GM21825 (cell line): ENCODE results near the gene MRPS21.

Experiments used
- ATAC-seq: cut with Tn5 transposase; IDR thresholded peaks from one replicate; pipeline ENCODE4 v1.9.1; 2021; ENCODE audit warnings: mild to moderate bottlenecking, moderate library complexity; ENCODE audit not compliant: unreplicated experiment

MRPS21 gene

DNA sequence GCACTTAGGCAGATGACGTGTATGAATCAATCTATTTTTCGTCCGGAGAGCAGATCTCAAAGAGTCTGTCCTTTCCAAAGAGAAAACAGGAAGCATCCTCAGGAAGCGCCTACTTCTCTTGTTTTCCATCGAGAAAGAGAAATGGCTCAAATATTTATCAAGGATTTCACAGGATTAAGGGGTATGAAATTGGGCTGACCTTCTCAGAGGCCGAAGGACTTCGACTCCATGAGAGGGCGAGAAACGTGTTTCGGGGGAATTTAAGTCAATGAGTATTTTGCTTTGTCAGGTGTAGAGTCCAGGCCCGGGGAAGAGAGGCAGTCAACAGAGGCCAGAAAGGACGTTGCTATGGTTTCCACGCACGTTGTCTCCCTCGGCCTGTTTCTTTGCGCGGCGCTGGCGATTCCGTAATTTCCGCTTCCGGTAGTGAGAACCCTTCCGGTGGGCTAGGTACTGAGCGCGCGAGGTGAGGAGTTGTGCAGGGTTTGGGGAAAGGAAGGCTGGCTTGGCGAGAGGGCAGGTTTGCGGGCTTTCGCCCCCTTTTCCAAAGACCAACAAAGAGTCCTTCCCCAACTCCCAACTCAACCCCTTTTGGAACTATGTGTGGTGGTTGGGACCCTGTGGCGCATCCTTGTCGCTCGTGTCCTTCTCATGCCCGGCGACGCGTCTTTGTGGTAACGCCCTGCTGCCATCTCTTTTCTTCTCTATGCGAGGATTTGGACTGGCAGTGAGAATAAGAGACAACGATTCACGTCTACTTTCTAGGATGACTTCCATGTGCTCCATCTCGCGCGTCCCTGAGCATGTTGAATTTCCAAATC lies at the start of gene MRPS21:
Gene MRPS21 (plus strand): TSS at position 429 of the 821 bp plus-strand sequence. CDS start 506 bp downstream, outside the sequence.
- peak; percentile 94 for ATAC-seq

DNA sequence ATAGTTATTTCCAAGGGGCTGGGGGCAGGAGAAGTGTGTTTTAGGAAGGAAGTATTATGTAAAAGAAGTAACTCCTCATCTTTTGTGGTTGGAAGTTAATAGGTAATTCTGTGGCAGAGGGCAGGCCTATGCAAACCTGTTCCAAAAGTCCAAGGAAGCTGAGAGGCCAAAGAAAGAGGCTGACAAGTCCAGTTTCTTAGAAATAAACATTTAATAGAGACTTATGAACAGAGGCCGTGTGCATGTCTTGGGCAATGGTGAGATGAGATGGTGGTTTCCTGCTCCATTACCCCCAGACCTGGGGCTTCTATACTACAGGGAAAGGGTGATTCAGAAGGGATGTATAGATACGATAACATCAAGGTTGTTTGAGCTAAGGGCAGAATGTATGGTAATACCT lies 43.7 kb upstream of the MRPS21 start:
- no peak for ATAC-seq

DNA sequence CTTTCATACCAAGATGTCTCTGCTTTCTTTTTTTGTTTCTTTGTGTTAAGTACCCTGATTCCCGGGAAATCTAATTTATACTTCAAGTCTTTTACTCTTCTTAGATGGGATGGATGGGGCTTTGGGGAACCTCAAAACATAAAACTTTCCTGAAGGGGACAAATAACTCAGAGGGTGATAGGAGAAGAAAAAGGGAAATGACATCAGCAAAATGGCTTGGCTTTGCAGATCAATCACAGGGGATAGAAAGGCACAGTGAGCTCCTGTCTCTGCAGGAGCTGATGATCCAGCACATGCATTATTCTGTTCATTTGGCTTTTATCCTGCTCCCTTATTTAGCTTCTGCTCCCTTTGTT lies 37.5 kb upstream of the MRPS21 start:
- no peak for ATAC-seq

DNA sequence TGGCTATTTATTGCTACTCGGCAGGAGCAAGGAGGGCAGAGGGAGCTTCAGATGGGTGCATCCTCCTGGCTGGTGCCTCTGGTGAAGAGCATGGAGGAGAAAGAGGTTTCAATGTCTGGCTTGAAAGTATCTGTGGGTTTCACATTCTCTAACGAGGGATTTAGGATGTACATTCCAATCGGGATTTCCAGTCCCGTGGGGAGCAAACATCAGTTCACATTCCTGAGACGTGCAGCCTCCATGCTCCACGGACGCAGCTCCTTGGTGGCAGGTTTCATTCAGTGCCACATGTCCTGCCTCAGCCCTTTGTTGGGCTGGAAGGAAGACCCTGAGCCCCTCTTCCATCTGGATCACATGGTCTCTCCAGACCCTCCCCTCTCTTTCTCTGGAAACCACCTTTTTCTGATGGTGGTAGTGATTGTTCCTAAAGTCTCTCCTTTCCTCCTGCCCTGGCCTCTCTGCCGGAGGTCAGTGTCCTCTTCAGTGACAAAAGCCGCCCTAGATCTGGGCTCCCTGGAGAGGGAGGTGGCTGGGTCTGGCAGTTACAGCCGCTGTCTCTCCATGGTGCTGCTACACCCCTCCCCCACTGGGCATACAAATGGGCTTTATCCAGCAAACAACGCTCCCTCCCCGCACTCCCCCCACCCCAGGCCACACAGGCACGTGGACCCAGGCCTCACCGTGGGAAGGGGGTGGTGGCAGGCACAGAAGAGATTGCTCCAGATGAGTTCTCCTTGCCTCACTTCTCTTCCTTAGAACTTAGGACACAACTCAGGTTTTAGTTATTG lies 36.9 kb upstream of the MRPS21 start:
- no peak for ATAC-seq

DNA sequence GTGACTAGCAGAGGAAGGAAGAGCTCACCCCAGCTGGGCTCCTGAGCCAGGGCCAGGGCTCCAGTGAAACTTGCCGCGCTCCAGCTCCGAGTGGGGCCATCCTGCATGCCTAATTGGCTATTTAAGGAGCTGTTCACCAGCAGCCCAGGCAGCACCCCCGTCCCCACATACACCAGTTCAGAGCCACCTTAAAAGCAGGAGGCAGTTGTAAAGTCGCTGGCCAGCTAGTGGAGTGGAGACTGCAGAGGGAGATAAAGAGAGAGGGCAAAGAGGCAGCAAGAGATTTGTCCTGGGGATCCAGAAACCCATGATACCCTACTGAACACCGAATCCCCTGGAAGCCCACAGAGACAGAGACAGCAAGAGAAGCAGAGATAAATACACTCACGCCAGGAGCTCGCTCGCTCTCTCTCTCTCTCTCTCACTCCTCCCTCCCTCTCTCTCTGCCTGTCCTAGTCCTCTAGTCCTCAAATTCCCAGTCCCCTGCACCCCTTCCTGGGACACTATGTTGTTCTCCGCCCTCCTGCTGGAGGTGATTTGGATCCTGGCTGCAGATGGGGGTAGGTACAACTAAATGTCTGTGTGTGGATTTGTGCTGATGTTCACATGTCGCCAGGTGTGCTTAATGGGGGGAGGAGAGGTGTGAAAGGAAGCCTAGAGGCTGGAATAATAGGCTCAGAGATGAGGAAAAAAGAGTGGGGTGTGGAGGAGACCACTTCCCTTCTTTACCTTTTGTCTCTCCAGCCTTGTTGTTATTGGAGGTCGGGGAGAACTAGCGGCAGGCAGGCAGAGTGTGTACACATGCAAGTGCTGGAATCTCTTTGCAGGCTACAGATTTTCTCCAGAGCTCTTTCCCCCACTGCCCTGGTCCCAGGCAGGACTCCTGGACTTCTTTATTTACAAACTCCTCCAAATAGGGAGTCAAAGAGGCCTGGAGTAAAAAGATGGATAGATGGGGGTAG lies 35.8 kb upstream of the MRPS21 start, which contains the start of gene CA14:
Gene CA14 (plus strand): TSS at position 151 of the 962 bp plus-strand sequence. CDS start 355 bp downstream, at position 506.
- no peak for ATAC-seq

DNA sequence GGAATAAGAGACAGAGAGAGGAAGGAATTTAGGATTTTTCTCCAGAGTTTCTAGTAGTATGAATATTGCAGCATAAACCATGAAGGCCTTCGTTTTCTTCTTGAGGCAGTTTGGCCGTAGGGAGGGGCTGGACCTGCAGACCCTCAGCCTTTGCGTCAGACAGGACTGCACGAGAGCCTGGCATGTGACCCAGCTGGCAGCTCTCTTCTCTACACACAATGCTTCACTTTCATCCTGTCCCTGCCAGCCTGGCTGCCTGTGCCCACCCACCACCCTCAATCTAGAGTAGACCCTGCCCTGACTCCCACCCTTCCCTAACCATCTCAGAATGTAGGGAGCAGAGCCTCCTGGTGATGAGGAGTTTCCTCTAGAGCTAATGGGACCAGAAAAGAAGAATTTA lies 34.4 kb upstream of the MRPS21 start:
- no peak for ATAC-seq

DNA sequence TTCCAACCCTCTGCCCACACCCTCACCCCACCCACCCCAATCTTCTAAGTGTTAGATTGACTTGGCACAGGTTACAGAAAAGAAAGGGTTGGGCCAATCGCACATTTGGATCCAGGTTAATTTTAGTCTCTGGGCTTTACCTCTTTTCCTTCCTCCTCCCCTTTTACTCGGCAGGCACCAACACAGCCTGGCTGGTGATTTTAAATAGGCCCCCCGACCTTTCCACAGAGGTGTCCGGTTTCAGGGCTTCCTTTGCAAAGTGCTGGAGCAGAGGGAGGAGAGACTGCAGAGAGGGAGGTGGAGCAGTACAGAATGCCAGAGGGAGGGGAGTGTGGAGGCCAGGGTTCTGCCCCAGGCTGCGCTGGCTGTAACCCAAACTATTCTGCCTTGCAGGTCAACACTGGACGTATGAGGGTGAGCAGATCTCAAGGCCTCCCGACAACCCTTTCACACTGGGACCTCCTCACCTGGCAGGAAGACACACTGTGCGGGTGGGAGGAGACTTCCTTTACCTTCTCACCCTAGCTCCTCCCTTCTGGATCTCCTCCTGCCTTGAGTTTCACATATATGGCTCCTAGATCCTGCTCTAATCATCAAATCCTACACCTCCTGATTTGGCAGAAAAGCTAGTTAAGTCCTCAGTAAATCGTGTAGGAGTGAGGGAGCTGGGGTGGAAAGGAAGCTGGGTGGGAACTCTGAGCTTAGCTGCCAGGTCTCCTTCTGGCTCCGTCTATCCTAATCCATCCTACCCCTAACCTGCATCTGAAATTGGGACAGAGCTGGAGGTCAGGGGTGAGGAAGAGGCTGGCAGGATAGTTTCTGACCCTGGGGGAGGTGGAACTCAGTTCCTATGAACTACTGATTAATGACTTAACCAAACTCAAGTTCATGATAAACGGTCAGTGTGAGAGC lies 33.6 kb upstream of the MRPS21 start:
- ATAC-seq: no peak

DNA sequence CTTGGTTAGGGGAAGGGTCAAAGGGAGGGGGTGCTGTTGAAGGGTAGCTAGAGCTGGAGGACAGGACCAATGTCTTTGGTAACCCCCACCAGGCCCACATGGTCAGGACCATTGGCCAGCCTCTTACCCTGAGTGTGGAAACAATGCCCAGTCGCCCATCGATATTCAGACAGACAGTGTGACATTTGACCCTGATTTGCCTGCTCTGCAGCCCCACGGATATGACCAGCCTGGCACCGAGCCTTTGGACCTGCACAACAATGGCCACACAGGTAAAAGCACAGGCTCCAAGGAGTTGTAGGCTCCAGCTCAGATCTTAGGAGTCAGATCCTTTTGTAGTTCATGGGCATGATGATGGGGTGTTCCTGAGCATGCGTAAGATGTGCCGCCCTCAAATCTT lies 32.3 kb upstream of the MRPS21 start:
- no peak for ATAC-seq

DNA sequence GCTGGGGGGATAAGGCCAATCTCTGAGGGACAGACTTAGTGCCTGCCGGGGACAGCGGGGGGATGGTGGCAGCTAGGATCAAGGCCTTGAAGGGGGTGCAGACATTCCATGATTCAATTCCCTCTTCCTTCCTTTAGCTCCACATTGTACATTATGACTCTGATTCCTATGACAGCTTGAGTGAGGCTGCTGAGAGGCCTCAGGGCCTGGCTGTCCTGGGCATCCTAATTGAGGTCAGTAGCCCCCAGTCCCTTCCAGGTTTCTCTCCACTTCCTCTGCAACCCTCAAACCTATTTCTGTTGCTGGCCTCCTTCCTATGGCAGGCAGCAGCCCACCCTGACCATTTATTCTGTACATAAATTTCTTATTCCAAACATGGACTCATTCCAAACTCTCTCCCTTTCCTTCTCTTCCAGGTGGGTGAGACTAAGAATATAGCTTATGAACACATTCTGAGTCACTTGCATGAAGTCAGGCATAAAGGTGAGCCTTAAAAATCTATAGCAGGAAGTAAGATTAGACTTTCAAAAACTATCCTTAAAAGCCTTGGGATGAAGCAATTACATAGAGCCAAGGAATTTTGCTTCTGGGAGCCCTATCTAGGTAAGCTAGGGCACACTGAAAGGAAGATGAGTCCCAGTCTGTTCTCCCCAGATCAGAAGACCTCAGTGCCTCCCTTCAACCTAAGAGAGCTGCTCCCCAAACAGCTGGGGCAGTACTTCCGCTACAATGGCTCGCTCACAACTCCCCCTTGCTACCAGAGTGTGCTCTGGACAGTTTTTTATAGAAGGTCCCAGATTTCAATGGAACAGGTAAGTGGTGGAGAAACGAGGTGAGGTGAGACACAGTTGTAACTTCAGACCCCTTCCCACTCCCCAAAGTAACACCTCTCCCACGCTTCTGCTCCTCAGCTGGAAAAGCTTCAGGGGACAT lies 31.0 kb upstream of the MRPS21 start:
- no peak for ATAC-seq

DNA sequence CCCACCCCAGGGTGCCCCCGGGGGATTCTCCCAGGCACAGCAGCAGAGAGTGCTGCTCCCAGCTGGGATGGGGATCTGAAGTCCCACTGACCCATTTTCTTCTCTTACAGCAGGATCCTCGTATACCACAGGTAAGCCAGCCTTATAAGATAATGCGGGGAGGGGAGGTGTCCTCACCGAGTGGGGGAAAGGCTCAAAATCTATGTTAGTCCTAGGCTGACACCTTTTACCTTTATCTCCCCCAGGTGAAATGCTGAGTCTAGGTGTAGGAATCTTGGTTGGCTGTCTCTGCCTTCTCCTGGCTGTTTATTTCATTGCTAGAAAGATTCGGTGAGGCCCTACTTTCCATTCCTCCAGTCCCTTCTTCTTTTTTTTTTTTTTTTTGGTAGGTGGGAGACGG lies 30.1 kb upstream of the MRPS21 start:
- no peak for ATAC-seq

DNA sequence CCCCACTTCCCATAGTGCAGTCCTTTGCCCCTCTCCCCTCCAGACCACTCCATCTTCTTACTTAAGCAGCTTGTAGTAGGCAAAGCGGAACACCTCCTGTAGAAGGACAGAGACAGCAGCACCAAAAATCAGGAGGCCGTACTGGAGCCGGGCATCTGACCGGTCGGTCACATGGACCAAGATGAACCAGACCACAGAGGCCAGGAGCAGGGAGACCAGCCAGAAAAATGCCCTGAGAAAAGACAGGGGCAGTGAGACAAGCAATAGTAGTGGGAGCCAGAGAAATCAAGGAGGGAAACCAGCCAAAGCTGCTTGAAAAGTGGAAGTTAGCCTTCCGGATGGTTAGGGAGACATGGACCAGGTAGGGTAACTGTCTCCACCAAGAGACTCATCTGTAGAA lies 25.8 kb upstream of the MRPS21 start:
- ATAC-seq: no peak

DNA sequence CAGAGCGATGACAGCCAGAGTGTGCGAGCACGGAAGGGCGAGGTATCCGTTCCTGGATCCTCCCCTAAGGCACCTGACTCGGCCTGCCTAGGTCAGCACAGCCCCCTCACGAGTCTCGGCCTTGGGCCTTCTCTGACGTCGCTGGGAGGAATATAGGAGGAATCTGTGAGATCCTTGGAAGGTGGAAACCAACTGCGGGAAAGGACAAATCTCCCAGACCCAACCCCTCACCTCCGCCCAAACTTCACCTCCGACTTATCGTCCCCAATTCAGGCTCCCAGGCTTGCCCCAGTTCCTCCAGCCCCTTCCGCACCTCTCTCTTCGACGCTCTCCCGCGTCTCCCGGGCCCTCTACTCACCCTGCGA lies 25.3 kb upstream of the MRPS21 start:
- peak; percentile 14 for ATAC-seq

DNA sequence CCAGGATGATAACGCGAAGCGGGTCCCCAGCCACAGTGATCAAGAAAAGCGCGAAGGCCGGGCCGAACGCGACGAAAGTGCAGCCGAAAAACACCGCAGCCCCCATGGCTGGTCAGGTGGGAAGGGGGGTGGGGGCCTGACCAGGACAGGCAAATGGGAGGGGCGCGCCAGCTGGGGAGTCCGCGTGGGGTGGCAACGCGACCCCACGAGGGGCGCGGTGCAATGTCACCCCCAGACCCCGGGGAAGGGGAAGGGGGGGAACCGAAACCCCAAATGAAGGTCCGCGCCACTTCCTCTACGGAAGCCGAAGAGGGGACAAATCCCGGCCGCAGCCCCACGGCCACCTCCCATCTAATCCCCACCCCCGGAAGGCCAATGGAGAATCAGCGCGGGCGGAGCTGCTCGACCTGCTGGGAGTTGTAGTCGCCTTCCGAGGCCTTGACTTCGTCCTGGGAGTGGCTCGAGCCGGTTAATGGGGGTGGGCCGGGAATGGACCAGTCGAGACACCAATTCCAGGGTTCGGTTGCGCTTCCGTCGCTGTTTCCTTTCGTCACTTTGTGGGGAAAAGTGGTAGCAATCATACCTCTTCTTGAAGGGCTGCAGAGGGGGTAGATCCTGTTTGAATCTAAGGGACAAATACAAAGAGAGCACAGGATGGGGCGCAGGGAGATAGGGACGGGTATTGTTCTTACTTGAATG lies 24.8 kb upstream of the MRPS21 start, which contains the start of gene APH1A:
Gene APH1A (minus strand): TSS at position 312 of the 699 bp plus-strand sequence. CDS start 206 bp downstream, at position 106.
- peak; percentile 78 for ATAC-seq

DNA sequence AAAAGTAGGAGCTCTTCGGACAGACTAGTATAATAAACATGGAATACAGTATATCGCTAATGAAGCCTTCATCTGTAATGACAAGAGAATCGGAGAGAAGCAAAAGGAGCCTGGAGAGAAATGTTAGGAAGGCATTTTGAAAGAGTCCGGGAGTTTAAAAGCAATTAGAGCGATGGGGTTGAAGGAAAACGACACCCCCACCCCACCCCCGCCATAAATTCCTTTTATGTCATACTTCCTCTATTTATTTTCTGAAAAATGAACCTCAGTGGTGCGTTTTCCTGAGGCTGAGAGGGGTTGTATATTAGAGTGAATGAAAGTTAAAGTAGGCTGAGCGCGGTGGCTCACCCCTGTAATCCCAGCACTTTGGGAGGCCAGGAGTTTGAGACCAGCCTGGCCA lies 24.2 kb upstream of the MRPS21 start:
- ATAC-seq: no peak

DNA sequence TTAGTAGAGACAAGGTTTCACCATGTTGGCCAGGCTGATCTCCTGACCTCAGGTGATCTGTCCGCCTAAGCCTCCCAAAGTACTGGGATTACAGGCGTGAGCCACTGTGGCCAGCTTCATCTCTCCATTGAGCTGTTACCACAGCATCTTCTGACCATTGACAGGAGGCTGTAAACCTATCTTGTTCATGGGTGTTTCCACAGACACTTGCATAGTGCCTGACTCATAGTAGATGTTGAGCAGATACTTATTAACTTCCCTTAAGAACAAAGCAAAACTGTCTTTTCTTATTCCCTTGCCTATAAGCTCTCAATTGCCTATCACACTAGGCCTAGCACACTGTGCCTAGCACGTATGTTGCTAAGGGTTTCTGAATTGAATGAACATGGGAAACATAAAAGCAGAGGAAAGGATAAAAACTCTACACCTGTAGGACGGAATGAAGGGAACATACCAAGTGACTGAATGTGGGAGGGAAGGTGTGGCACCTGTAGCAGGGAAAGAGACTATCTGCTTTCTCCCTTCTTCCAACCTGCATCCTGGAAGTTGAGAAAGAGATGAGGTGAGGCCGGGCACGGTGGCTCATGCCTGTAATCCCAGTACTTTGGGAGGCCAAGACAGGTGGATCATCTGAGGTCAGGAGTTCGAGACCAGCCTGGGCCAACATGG lies 22.2 kb upstream of the MRPS21 start:
- no peak for ATAC-seq

DNA sequence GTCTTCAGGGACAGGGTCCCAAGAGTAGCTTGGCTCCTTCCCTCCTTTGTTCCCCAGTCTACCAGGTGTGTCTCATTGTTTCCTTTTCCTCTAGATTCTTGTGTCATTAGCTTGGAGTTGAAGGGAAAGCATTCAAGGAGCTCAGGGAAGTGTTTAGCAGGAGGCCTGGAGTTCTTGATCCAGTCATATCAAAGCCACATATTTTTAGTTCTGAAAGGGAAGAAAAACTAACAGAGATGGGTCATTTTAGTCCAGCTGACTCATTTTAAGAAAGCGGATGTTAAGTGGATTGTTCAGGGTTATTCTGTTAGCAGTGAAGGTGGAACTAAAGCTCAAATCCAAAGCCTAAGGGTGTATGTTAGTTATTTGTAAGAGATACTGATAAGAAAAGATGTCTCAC lies 20.4 kb upstream of the MRPS21 start:
- ATAC-seq: no peak

DNA sequence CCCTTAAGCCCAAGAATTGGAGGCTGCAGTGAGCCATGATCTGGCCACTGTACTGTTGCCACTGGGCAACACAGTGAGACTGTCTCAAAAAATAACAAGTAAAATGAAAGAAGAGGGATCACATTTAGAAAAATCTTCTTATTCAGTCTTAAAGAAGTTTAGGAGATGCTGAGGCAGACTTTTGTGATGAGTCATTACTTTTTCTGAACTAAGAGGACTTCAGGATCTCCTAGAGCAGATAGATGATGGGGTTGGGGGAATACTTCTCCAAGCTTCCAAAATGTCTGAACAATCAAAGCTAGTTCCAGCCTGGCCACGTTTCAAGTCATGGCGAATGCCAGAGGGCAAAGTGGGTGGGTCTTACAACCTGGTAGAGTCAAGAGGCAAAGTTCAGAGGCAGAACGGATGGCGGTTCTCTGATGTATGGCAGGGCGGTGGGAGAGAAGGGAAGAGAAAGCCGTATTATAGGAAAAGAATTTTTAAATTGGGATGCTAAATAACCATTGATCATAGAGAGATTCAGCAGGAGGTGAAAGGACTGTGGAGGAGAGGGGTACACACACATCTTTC lies 13.4 kb upstream of the MRPS21 start:
- ATAC-seq: no peak
